ENCODE data around the gene TNFRSF14. TPM values are rescaled to one million over a fixed set of nuclear protein-coding genes. Genes with fewer than 3 reads are reported as not detected.

TNFRSF14 gene
- total RNA-seq, 1 donor from 2014 or later, result 141 TPM

- no peak for DNase-seq (ENCODE audit: low spot score in 2 of 2)
- Histone ChIP-seq H3K27me3 (no peaks in the 10 kb centered on the region), H3K27ac (no peak overlapping the region), H3K36me3 (peaks cover 68 to 70% of the 10 kb centered on the region in 2 donors), H3K4me3 (no peak overlapping the region), H3K4me1 (peaks cover 1 to 7% of the 10 kb centered on the region in 2 donors), H3K9me3 (no peaks in the 10 kb centered on the region)
- TF ChIP-seq, protein P1, sequence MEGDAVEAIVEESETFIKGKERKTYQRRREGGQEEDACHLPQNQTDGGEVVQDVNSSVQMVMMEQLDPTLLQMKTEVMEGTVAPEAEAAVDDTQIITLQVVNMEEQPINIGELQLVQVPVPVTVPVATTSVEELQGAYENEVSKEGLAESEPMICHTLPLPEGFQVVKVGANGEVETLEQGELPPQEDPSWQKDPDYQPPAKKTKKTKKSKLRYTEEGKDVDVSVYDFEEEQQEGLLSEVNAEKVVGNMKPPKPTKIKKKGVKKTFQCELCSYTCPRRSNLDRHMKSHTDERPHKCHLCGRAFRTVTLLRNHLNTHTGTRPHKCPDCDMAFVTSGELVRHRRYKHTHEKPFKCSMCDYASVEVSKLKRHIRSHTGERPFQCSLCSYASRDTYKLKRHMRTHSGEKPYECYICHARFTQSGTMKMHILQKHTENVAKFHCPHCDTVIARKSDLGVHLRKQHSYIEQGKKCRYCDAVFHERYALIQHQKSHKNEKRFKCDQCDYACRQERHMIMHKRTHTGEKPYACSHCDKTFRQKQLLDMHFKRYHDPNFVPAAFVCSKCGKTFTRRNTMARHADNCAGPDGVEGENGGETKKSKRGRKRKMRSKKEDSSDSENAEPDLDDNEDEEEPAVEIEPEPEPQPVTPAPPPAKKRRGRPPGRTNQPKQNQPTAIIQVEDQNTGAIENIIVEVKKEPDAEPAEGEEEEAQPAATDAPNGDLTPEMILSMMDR (IDR thresholded peaks at IDR 0.05), result no peak
- intact Hi-C loops (cut with DNase I), result no loop called here
Observed at GRCh38 chr1:2519729-2520128, 36.4 kb upstream of the TNFRSF14 start.

DNA sequence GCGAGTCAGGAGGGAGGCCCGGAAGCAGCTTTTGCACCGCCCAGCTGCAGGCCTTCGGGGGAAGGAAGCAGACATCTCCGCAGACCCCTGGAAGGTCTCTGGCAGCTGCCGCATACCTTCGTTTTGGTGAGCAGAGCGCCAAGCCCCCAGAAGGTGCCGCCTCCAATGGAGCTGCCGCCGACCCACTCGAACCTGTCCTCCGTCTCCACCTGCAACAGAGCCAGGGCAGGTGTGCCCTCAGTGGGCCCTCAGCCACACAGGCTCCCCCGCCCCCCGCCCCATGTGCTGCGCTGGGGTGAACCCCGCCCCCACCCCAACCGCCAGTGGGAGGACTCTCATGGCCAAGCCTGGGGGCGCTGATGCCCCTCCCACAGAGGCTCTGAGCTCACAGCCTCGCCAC, 36.0 kb upstream of the TNFRSF14 start:
- Histone ChIP-seq H3K36me3 (peaks cover 63 to 65% of the 10 kb centered on the region in 2 donors), H3K9me3 (no peaks in the 10 kb centered on the region)
- TF ChIP-seq, protein P1 (IDR thresholded peaks at IDR 0.05), result no peak

GRCh38 chr1:2520806-2521205, 35.4 kb upstream of the TNFRSF14 start:
- no peaks in the 10 kb centered on the region for H3K27me3 ChIP-seq
- peaks cover 6 to 17% of the 10 kb centered on the region in 2 donors for H3K4me1 ChIP-seq
- DNase-seq (ENCODE audit: low spot score in 2 of 2), result no peak
- TF ChIP-seq, protein P1 (IDR thresholded peaks at IDR 0.05), result no peak
- H3K36me3 ChIP-seq, result peaks cover 57 to 59% of the 10 kb centered on the region in 2 donors
- no peak overlapping the region for H3K27ac ChIP-seq
- intact Hi-C loops (cut with DNase I), result no loop called here
- H3K4me3 ChIP-seq, result no peak overlapping the region
- H3K9me3 ChIP-seq, result no peaks in the 10 kb centered on the region

More for the DNA sequence above, 36.0 kb upstream of the TNFRSF14 start:
- no peak overlapping the region for H3K27ac ChIP-seq
- no peak overlapping the region for H3K4me3 ChIP-seq
- H3K27me3 ChIP-seq, result no peaks in the 10 kb centered on the region
- no peak for DNase-seq (ENCODE audit: low spot score in 2 of 2)
- intact Hi-C loops (cut with DNase I), result no loop called here
- peaks cover 6 to 12% of the 10 kb centered on the region in 2 donors for H3K4me1 ChIP-seq

DNA sequence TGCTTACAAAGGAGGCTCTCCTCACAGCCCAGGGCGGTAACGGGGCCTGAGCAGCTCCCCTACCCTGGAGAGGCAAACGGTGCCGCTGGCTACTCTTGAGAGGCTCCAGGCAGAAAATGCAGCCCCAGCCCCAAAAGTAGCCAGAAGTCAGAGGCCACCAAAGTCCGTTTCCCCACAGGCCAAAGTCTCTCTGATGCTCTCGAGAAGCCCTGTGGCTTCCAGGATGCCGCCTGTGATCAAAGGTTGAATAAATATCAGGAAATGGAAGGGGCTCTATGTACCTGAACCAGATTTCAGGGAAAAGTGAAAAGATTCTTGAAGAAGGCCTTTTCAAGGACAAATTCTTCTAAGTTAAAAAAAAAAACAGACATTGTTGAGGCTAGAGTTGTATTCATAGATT, 33.9 kb upstream of the TNFRSF14 start:
- no peaks in the 10 kb centered on the region for H3K27me3 ChIP-seq
- H3K36me3 ChIP-seq, result peaks cover 43 to 45% of the 10 kb centered on the region in 2 donors
- peaks cover 10 to 24% of the 10 kb centered on the region in 2 donors for H3K4me1 ChIP-seq
- H3K27ac ChIP-seq, result no peak overlapping the region
- intact Hi-C loops (cut with DNase I), result no loop called here
- TF ChIP-seq, protein P1 (IDR thresholded peaks at IDR 0.05), result no peak
- no peak overlapping the region for H3K4me3 ChIP-seq
- no peaks in the 10 kb centered on the region for H3K9me3 ChIP-seq
- no peak for DNase-seq (ENCODE audit: low spot score in 2 of 2)

DNA sequence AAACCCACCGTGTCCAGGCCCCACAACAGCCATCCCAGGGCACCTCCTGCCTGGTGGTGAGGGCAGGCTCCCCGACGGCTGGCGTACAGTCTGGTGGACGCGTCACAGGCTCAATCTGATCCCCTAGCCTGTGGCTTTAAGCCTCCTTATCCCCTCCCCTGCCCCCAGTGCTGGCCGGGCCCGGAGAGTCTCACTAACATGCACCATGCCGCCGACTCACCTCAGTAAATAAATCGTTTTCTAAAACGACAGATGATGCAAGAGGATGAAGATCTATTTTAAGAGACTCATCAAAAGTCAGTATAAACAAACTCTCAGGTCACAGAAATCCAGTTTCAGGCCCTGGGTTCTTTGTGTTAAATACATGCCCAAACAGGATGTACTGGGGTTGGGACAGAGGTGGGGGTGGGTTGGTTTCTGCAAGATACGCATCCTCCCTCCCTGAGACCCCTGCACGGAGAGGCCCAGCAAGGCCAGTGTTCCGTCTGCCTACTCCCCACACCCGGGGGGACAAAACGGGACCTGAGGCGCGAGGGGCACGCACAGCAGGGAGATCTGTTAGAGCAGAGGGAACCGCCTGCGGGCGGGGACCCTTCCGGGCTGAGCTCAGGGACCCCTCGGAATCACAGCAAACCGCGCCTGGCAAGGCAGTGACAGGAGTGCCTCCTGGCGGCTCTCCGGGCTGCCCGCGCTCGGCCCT, 32.8 kb upstream of the TNFRSF14 start:
- Histone ChIP-seq H3K36me3 (peaks cover 31 to 34% of the 10 kb centered on the region in 2 donors), H3K4me3 (no peak overlapping the region), H3K4me1 (peaks cover 20 to 35% of the 10 kb centered on the region in 2 donors)

More for the DNA sequence above, 32.8 kb upstream of the TNFRSF14 start:
- Histone ChIP-seq H3K9me3 (no peaks in the 10 kb centered on the region), H3K27me3 (no peaks in the 10 kb centered on the region), H3K27ac (no peak overlapping the region)
- no peak for DNase-seq (ENCODE audit: low spot score in 2 of 2)
- TF ChIP-seq, protein P1 (IDR thresholded peaks at IDR 0.05), result no peak
- intact Hi-C loops (cut with DNase I), result no loop called here

Measured in ascending aorta (tissue), 2 donors.